Sigmoid colon (tissue), 7 donors: ENCODE data around the gene AIFM2. TPM values are rescaled to one million over a fixed set of nuclear protein-coding genes. Genes with fewer than 3 reads are reported as not detected.
"Not testable (repeated sequence)": the region's sequence is repeated elsewhere in the genome, so short reads cannot be mapped to it uniquely, and the experiment has no call there.

Experiments
- DNase-seq: peaks from one replicate; pipeline ENCODE4 v3.0.0-alpha.2; 2019
- H3K27ac ChIP-seq, 4 donors: fragments of 200-600 bp; sonication (generic); one replicate each; pipeline ENCODE4 v1.5.1; 2016 to 2019; ENCODE audit warnings: mild to moderate bottlenecking in 1 of 4
- H3K27me3 ChIP-seq, 3 donors: fragments of 200-600 bp; sonication (generic); one replicate each; pipeline ENCODE4 v1.5.1; 2019; ENCODE audit warnings: mild to moderate bottlenecking in 1 of 3
- H3K36me3 ChIP-seq, 4 donors: fragments of 200-600 bp; sonication (generic); one replicate each; pipeline ENCODE4 v1.5.1; 2016 to 2019
- H3K4me1 ChIP-seq, 4 donors: fragments of 200-600 bp; sonication (generic); one replicate each; pipeline ENCODE4 v1.5.1; 2017 to 2019
- H3K4me3 ChIP-seq, 4 donors: fragments of 200-600 bp; sonication (generic); one replicate each; pipeline ENCODE4 v1.5.1; 2017 to 2019; ENCODE audit warnings: mild to moderate bottlenecking in 2 of 4, moderate library complexity in 1 of 4
- H3K9me3 ChIP-seq, 4 donors: fragments of 200-600 bp in 3 of 4; sonication (generic) in 3 of 4; one replicate each; pipeline versions ENCODE4 v1.5.1 to v1.6.1; 2013 to 2019
- EP300 ChIP-seq, 4 donors: sonication (generic); formaldehyde crosslinking; IDR thresholded peaks; one replicate each; pipeline ENCODE4 v1.6.1; 2017; ENCODE audit warnings: antibody characterized with exemption in 4 of 4
- POLR2A ChIP-seq, 2 donors: fragments of 450-650 bp; IDR thresholded peaks; one replicate each; pipeline ENCODE4 v1.6.1; 2016; ENCODE audit warnings: antibody characterized with exemption in 2 of 2, mild to moderate bottlenecking in 2 of 2, moderate library complexity in 2 of 2
- POLR2AphosphoS5 ChIP-seq, 4 donors: sonication (generic); formaldehyde crosslinking; IDR thresholded peaks; one replicate each; pipeline ENCODE4 v1.6.1; 2017; ENCODE audit warnings: antibody characterized with exemption in 4 of 4
- WGBS, 2 donors: extraction: QIAGEN DNeasy Blood & Tissue Kit; methylation state at CpG; one replicate each; pipeline ENCODE4 v1.1.7; 2013; 5-methylcytosine and 5-hydroxymethylcytosine counted together
- intact Hi-C: fragments of 100-400 bp; cut with DNase I; formaldehyde crosslinking; loops from one replicate; pipeline ENCODE4 v1.15.1; 2023
- polyA plus RNA-seq, 3 donors: library from polyadenylated mRNA; stranded (reverse); fragments of 200-250 nt; gene quantifications; one replicate each; pipeline ENCODE4 v1.2.3, GENCODE V29; 2013
- total RNA-seq, 4 donors: library from RNA; depleted of rRNA; stranded (reverse); fragments of >200 nt; gene quantifications; one replicate each; pipeline ENCODE4 v1.1.0, GENCODE V29; 2016
- TF ChIP-seq, protein P1 (sequence below), 4 experiments: fragments of 450-650 bp in 3 of 4; fragments of 200-600 bp in 1 of 4; IDR thresholded peaks; one replicate each; pipeline ENCODE4 v1.5.1; 2016 to 2019; ENCODE audit warnings: antibody characterized with exemption in 4 of 4, mild to moderate bottlenecking in 3 of 4, moderate library complexity in 2 of 4
- donor health status: healthy with polysubstance abuse.
- donor health status: Bipolar disorder and iron deficiency.
- donor health status: healthy.

Gene AIFM2
- total and polyA plus RNA-seq, 7 donors: 10.2 to 26.8 (median 11.7) TPM

DNA sequence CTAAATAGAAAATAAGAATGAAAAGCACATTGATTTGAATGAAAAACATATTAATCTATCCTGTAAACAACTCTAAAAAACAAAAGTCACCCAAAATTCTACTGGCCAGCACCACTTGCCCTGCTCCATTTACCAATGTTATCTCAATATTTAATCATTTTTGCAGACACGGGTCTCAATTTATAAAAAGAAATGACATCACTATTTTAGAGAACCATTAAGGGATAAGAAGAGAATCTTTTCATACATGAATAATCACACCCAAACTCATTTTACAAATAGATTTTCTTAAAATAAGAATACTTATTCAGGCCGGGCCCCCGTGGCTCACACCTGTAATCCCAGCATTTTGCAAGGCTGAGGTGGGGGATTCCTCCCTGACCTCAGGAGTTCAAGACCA lies 33.8 kb upstream of the AIFM2 start:
- DNase-seq: no peak
- H3K9me3 ChIP-seq: no peaks in the 10 kb centered on the region
- no peak for TF ChIP-seq POLR2AphosphoS5 (IDR thresholded peaks at IDR 0.05)
- TF ChIP-seq, protein P1, sequence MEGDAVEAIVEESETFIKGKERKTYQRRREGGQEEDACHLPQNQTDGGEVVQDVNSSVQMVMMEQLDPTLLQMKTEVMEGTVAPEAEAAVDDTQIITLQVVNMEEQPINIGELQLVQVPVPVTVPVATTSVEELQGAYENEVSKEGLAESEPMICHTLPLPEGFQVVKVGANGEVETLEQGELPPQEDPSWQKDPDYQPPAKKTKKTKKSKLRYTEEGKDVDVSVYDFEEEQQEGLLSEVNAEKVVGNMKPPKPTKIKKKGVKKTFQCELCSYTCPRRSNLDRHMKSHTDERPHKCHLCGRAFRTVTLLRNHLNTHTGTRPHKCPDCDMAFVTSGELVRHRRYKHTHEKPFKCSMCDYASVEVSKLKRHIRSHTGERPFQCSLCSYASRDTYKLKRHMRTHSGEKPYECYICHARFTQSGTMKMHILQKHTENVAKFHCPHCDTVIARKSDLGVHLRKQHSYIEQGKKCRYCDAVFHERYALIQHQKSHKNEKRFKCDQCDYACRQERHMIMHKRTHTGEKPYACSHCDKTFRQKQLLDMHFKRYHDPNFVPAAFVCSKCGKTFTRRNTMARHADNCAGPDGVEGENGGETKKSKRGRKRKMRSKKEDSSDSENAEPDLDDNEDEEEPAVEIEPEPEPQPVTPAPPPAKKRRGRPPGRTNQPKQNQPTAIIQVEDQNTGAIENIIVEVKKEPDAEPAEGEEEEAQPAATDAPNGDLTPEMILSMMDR (IDR thresholded peaks at IDR 0.05): no peak
- peaks cover 0 to 77% (median 57%) of the 10 kb centered on the region in 4 donors for H3K4me1 ChIP-seq
- no peaks in the 10 kb centered on the region for H3K27me3 ChIP-seq
- 81 to 85% methylated on average over 3 of the region's 3 CpGs for WGBS, 2 donors
- peaks cover 0 to 16% (median 0%) of the 10 kb centered on the region in 4 donors for H3K36me3 ChIP-seq
- no peak overlapping the region for H3K27ac ChIP-seq
- no peak overlapping the region for H3K4me3 ChIP-seq
- intact Hi-C loops: no loop called here

DNA sequence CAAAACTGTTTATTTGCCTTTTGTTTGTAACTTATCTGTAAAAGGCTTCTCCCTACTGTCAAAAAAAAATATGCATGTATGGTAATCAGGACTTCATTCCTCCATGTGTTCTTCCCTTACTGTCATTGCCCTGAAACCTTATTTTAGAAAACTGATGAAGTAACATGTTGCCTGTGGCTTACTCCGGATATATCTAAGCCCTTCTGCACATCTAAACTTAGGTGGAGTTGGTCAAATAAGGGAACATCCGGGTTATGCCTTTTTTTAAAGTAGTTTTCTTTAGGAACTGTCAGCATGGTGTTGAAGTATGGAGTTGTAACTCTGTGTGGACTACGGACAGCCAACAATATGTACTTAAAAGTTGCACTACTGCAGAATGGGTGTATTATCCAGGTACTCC lies 31.5 kb upstream of the AIFM2 start:
- no peak for DNase-seq
- H3K27ac ChIP-seq: no peak overlapping the region
- H3K27me3 ChIP-seq: no peaks in the 10 kb centered on the region
- no peaks in the 10 kb centered on the region for H3K9me3 ChIP-seq
- H3K4me3 ChIP-seq: no peak overlapping the region
- intact Hi-C loops: no loop called here
- 72 to 76% methylated on average over 3 of the region's 3 CpGs for WGBS, 2 donors
- TF ChIP-seq POLR2A (IDR thresholded peaks at IDR 0.05): no peak
- no peak for TF ChIP-seq POLR2AphosphoS5 (IDR thresholded peaks at IDR 0.05)
- TF ChIP-seq, protein P1 (IDR thresholded peaks at IDR 0.05): no peak
- TF ChIP-seq EP300 (IDR thresholded peaks at IDR 0.05): no peak
- H3K4me1 ChIP-seq: peaks cover 0 to 68% (median 51%) of the 10 kb centered on the region in 4 donors
- H3K36me3 ChIP-seq: peaks cover 0 to 36% (median 2%) of the 10 kb centered on the region in 4 donors

DNA sequence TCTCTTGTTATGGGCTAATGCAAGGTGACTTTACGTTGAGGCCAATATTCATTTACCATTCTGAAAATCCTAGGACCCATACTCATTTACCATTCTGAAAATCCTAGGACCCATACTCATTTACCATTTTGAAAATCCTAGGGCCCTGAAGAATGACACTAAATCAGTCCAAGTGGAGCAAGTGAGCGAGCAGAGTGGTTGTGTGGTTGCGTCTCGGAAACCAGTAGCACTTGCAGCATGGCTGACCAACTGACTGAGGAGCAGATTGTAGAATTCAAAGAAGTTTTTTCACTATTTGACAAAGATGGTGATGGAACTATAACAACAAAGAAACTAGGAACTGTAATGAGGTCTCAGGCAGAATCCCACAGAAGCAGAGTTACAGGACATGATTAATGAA lies 30.8 kb upstream of the AIFM2 start:
- TF ChIP-seq POLR2AphosphoS5 (IDR thresholded peaks at IDR 0.05): no peak
- 97% methylated on average over 4 of the region's 4 CpGs for WGBS, 2 donors
- H3K9me3 ChIP-seq: no peaks in the 10 kb centered on the region
- peaks cover 0 to 43% (median 2%) of the 10 kb centered on the region in 4 donors for H3K36me3 ChIP-seq
- H3K4me3 ChIP-seq: no peak overlapping the region
- no peaks in the 10 kb centered on the region for H3K27me3 ChIP-seq
- H3K4me1 ChIP-seq: peaks cover 0 to 61% (median 44%) of the 10 kb centered on the region in 4 donors
- no peak overlapping the region for H3K27ac ChIP-seq
- no peak for DNase-seq
- intact Hi-C loops: no loop called here

DNA sequence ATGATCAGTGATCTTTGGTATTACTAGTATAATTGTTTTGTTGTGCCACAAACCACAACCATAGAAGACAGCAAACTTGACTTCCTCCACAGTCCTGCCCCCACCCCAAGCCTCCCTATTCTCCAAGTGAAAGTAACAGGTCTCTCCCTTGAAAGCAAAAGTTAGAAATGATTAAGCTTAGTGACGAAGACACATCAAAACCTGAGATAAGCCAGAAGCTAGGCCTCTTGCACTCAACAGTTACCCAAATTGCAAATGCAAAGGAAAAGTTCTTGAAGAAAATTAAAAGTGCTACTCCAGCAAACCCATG lies 30.2 kb upstream of the AIFM2 start:
- H3K4me1 ChIP-seq: peaks cover 0 to 55% (median 38%) of the 10 kb centered on the region in 4 donors
- no peaks in the 10 kb centered on the region for H3K27me3 ChIP-seq
- no peaks in the 10 kb centered on the region for H3K9me3 ChIP-seq
- intact Hi-C loops: no loop called here
- no peak for DNase-seq
- peaks cover 0 to 49% (median 2%) of the 10 kb centered on the region in 4 donors for H3K36me3 ChIP-seq
- WGBS, 2 donors: 39 to 47% methylated on average over 1 of the region's 1 CpG
- no peak overlapping the region for H3K27ac ChIP-seq
- no peak overlapping the region for H3K4me3 ChIP-seq
- TF ChIP-seq POLR2AphosphoS5 (IDR thresholded peaks at IDR 0.05): no peak
- TF ChIP-seq POLR2A (IDR thresholded peaks at IDR 0.05): no peak
- TF ChIP-seq, protein P1 (IDR thresholded peaks at IDR 0.05): no peak
- no peak for TF ChIP-seq EP300 (IDR thresholded peaks at IDR 0.05)

DNA sequence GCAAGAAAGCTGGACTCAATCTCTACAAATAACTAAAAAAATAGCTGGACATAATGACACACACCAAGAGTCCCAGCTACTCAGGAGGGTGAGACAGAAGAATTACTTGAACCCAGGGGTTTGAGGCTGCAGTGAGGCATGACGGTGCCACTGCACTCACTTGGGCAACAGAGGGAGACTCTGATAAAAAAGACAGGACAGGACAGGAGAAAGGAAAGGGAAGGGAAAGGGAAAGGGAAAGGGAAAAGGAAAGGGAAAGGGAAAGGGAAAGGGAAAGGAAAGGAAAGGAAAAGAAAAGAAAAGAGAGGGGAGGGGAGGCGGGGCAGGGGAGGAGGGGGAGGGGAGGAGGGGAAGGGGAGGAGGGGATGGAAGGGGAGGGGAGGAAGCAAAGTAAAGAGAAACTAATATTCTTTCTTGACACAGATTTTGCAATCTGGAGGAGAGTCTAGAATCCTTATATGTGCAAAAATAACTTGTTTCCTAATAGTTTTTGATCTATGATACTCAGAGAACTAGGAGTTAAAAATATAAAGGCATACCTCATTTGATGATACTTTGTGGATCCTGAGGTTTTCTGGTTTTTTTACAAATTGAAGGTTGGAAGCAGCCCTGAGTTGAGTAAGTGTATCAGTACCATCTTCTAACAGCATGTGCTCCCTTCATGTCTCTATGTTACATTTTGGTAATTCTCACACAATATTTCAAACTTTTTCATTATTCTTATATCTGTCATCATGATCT lies 29.7 kb upstream of the AIFM2 start:
- Histone ChIP-seq H3K27ac (no peak overlapping the region), H3K4me3 (no peak overlapping the region), H3K27me3 (no peaks in the 10 kb centered on the region), H3K9me3 (no peaks in the 10 kb centered on the region), H3K4me1 (peaks cover 0 to 50% (median 33%) of the 10 kb centered on the region in 4 donors), H3K36me3 (peaks cover 0 to 55% (median 2%) of the 10 kb centered on the region in 4 donors)
- TF ChIP-seq EP300 (IDR thresholded peaks at IDR 0.05): no peak
- no peak for TF ChIP-seq POLR2A (IDR thresholded peaks at IDR 0.05)
- DNase-seq: no peak
- intact Hi-C loops: no loop called here
- WGBS, 2 donors: 88% methylated on average over 1 of the region's 2 CpGs

DNA sequence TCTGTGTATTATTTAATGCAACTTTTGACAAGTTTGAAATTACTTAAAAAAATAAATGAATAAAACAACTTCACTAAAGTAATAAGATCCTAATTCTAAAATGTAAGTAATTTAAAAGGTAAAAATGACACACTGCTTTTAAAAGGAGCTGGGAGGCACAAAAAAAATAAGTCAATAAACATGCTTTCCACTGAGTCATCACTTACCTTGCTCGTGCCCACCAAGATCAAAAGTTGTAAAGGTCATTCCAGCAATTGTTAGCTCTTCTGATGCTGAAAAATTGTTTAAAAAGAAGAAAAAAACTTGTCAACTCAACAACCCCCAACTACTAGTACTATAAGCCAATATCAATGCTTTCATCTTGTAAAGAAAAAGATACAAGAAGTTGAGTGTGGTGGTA lies 28.2 kb upstream of the AIFM2 start:
- WGBS, 2 donors: 34 to 64% methylated on average over 1 of the region's 1 CpG
- intact Hi-C loops: no loop called here
- H3K4me3 ChIP-seq: no peak overlapping the region

DNA sequence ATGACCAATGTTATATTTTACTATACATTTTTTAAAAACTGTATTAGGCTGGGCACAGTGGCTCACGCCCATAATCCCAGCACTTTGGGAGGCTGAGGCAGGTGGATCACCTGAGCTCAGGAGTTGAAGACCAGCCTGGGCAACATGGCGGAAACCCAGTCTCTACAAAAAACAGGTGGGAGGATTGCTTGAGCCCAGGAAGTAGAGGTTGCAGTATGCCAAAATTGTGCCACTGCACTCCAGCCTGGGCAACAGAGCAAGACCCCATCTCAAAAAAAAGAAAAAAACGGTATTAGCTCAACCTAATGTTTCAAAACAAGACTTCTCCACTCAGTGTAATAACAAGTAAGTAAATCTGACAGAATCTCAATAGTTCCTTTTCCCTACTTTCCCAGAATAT lies 26.7 kb upstream of the AIFM2 start:
- Histone ChIP-seq H3K36me3 (peaks cover 0 to 71% (median 25%) of the 10 kb centered on the region in 4 donors), H3K4me1 (peaks cover 0 to 26% (median 20%) of the 10 kb centered on the region in 4 donors)
- DNase-seq, H3K9me3 ChIP-seq, H3K27me3 ChIP-seq, H3K27ac ChIP-seq, H3K4me3 ChIP-seq, intact Hi-C loops: not testable (repeated sequence)
- WGBS, 2 donors: 31 to 93% methylated on average over 3 of the region's 3 CpGs

More for the DNA sequence above, 28.2 kb upstream of the AIFM2 start:
- peaks cover 0 to 36% (median 25%) of the 10 kb centered on the region in 4 donors for H3K4me1 ChIP-seq
- peaks cover 0 to 63% (median 15%) of the 10 kb centered on the region in 4 donors for H3K36me3 ChIP-seq
- no peak for DNase-seq
- H3K27me3 ChIP-seq: no peaks in the 10 kb centered on the region
- no peak overlapping the region for H3K27ac ChIP-seq
- TF ChIP-seq, protein P1 (IDR thresholded peaks at IDR 0.05): no peak
- no peak for TF ChIP-seq POLR2AphosphoS5 (IDR thresholded peaks at IDR 0.05)
- TF ChIP-seq POLR2A (IDR thresholded peaks at IDR 0.05): no peak
- TF ChIP-seq EP300 (IDR thresholded peaks at IDR 0.05): no peak
- no peaks in the 10 kb centered on the region for H3K9me3 ChIP-seq
